Measurements from ENCODE around the gene NTRK3. TPM values are rescaled to one million over a fixed set of nuclear protein-coding genes. Genes with fewer than 3 reads are reported as not detected.

NTRK3 gene
- total and polyA plus RNA-seq, 2 of the 13 experiments (the other 11 are each of a cell fraction or from before 2014, with no cell fraction given): not detected

GRCh38 chr15:88177451-88177850 is 79.1 kb downstream of the NTRK3 start:
- ChIA-PET POLR2A (no interaction called here), CTCF (ENCODE audit: low intra/inter-chr PET ratio, low total read pairs) (no interaction called here)
- Histone ChIP-seq H3K36me3 (replicated peaks in 1 of 2; ENCODE audit: control insufficient read depth in 1 of 2, insufficient read depth in 2 of 2, low read length in 2 of 2) (no peaks in the 10 kb centered on the region), H2AFZ (ENCODE audit: low read length) (no peak overlapping the region), H3K9ac (ENCODE audit: insufficient read depth, low read depth, low read length) (no peak overlapping the region), H3K4me3 (replicated peaks in 1 of 3; ENCODE audit: insufficient read depth in 1 of 3, low read depth in 2 of 3, low read length in 3 of 3) (no peak overlapping the region), H3K27ac (ENCODE audit: extremely low read length, insufficient read depth, low read length) (no peak overlapping the region), H3K9me3 (ENCODE audit: low read length) (no peaks in the 10 kb centered on the region), H3K4me2 (ENCODE audit: low read depth, low read length) (no peak overlapping the region), H3K27me3 (ENCODE audit: control insufficient read depth in 1 of 2, insufficient read depth in 2 of 2, low read length in 2 of 2) (no peaks in the 10 kb centered on the region; a peak in 1 of 5 replicates), H3K79me2 (ENCODE audit: insufficient read depth, low read length) (no peaks in the 10 kb centered on the region), H4K20me1 (ENCODE audit: insufficient read depth, low read length) (no peaks in the 10 kb centered on the region), H3K4me1 (ENCODE audit: insufficient read depth, low read length) (no peaks in the 10 kb centered on the region)
- no TSS peak for BruUV-seq (replicated peaks)
- no peak for TF ChIP-seq RERE (CRISPR knock-in tag; IDR thresholded peaks at IDR 0.05; ENCODE audit: low read depth)
- no peak for TF ChIP-seq DNMT3B (CRISPR knock-in tag; conservative IDR thresholded peaks at IDR 0.05)
- TF ChIP-seq THAP9 (CRISPR knock-in tag; IDR thresholded peaks at IDR 0.05; ENCODE audit: borderline replicate concordance): no peak
- no peak for TF ChIP-seq SIX1 (CRISPR knock-in tag; IDR thresholded peaks at IDR 0.05; ENCODE audit: borderline replicate concordance)
- TF ChIP-seq ZNF17 (CRISPR knock-in tag; IDR thresholded peaks at IDR 0.05): no peak
- TF ChIP-seq ZMYM2 (CRISPR knock-in tag; IDR thresholded peaks at IDR 0.05): no peak
- TF ChIP-seq GLI4 (CRISPR knock-in tag; IDR thresholded peaks at IDR 0.05; ENCODE audit: borderline replicate concordance): no peak
- TF ChIP-seq PHF20 (CRISPR knock-in tag; IDR thresholded peaks at IDR 0.05): no peak
- no peak for TF ChIP-seq BORCS8-MEF2B (CRISPR knock-in tag; IDR thresholded peaks at IDR 0.05)
- no peak for TF ChIP-seq ZNF563 (CRISPR knock-in tag; IDR thresholded peaks at IDR 0.05)
- no peak for DNase-seq (ENCODE audit: low spot score)
- FAIRE-seq: no peak
- ATAC-seq: no peak
- in situ Hi-C loops (cut with HindIII; ENCODE audit: extremely low pct_ligation_motif_present, low pct_unique_long_range_greater_than_20kb) (no loop called here), intact Hi-C loops (cut with micrococcal nuclease; ENCODE audit: unreplicated experiment) (no loop called here)
- 0% methylated on average over 1 of the region's 1 CpG for WGBS (ENCODE audit: low lambda C conversion rate)
